Caco-2 (cell line): ENCODE data around the gene SLC29A4. TPM values are rescaled to one million over a fixed set of nuclear protein-coding genes. Genes with fewer than 3 reads are reported as not detected.
"Not testable (repeated sequence)": the region's sequence is repeated elsewhere in the genome, so short reads cannot be mapped to it uniquely, and the experiment has no call there.

ENCODE experiments used
- BruUV-seq: library from RNA; stranded (reverse); fragments of 400-500 nt; replicated peaks from 2 replicates; lab custom pipeline; 2021; lab: Mats Ljungman, UMichigan
- CTCF ChIA-PET: fragments of 300-600 bp; sonication (Branson Sonifier 250); formaldehyde crosslinking; loops from one replicate; lab custom pipeline; 2022; ENCODE audit warnings: antibody characterized with exemption; lab: Charles Lee
- POLR2A ChIA-PET: fragments of 300-600 bp; sonication (Branson Sonifier 250); formaldehyde crosslinking; loops from one replicate; lab custom pipeline; 2022; ENCODE audit warnings: antibody characterized with exemption; lab: Charles Lee
- DNase-seq, 2 experiments: peaks; one replicate each; pipeline versions ENCODE4 v3.0.0 to v3.0.0-alpha.2; 2020 to 2022
- H3K27me3 ChIP-seq: replicated peaks from 2 replicates; pipeline ENCODE4 v1.6.0; 2011; ENCODE audit warnings: low read length; ENCODE audit not compliant: control insufficient read depth, insufficient read depth
- H3K36me3 ChIP-seq: 2 replicates; pipeline ENCODE4 v1.5.1; 2011; ENCODE audit warnings: low read length; ENCODE audit not compliant: control insufficient read depth, insufficient read depth
- H3K4me1 ChIP-seq: fragments of 250-450 bp; sonication (Bioruptor Pico); 2 replicates; pipeline ENCODE4 v1.5.1; 2020; ENCODE audit warnings: mild to moderate bottlenecking
- H3K4me3 ChIP-seq: 2 replicates; pipeline ENCODE4 v1.5.1; 2011; ENCODE audit warnings: low read depth, mild to moderate bottlenecking, control low read depth, low read length
- H3K9me3 ChIP-seq: fragments of 250-450 bp; sonication (Bioruptor Pico); 2 replicates; pipeline ENCODE4 v1.5.1; 2020; ENCODE audit warnings: mild to moderate bottlenecking, moderate library complexity
- H3K27ac Mint-ChIP-seq: one replicate; pipeline ENCODE4 v1.8.0; 2022; ENCODE audit warnings: mixed read lengths; ENCODE audit not compliant: unreplicated experiment
- H3K27me3 Mint-ChIP-seq: one replicate; pipeline ENCODE4 v1.8.0; 2022; ENCODE audit warnings: mixed read lengths; ENCODE audit not compliant: insufficient read depth, unreplicated experiment
- H3K36me3 Mint-ChIP-seq: one replicate; pipeline ENCODE4 v1.8.0; 2022; ENCODE audit warnings: mild to moderate bottlenecking, mixed read lengths; ENCODE audit not compliant: insufficient read depth, unreplicated experiment
- H3K4me1 Mint-ChIP-seq: one replicate; pipeline ENCODE4 v1.8.0; 2022; ENCODE audit warnings: low read depth, mixed read lengths; ENCODE audit not compliant: unreplicated experiment
- H3K4me3 Mint-ChIP-seq: one replicate; pipeline ENCODE4 v1.8.0; 2022; ENCODE audit warnings: mild to moderate bottlenecking, moderate library complexity, mixed read lengths; ENCODE audit not compliant: unreplicated experiment
- H3K9me3 Mint-ChIP-seq: one replicate; pipeline ENCODE4 v1.8.0; 2022; ENCODE audit warnings: mixed read lengths; ENCODE audit not compliant: unreplicated experiment
- CTCF ChIP-seq, 2 experiments: fragments of 200-600 bp in 1 of 2; IDR thresholded peaks; 1 replicate in 1 of 2; 2 replicates in 1 of 2; pipeline versions ENCODE4 v1.5.1 to v1.8.0; 2011 to 2022; ENCODE audit warnings: antibody characterized with exemption in 1 of 2, control low read depth in 1 of 2, inconsistent platforms in 1 of 2, low read depth in 1 of 2, low read length in 1 of 2, mild to moderate bottlenecking in 1 of 2, moderate library complexity in 1 of 2; ENCODE audit not compliant: insufficient read depth in 1 of 2, severe bottlenecking in 1 of 2, unreplicated experiment in 1 of 2
- intact Hi-C: fragments of 100-400 bp; cut with micrococcal nuclease; formaldehyde crosslinking; loops from one replicate; pipeline ENCODE4 v1.10.0; 2022; ENCODE audit not compliant: unreplicated experiment
- total RNA-seq: library from RNA; stranded (reverse); gene quantifications from 2 replicates; pipeline ENCODE4 v1.2.3, GENCODE V29; 2022

SLC29A4 gene
- total RNA-seq, 1 experiment from 2014 or later = 34.6 TPM

DNA sequence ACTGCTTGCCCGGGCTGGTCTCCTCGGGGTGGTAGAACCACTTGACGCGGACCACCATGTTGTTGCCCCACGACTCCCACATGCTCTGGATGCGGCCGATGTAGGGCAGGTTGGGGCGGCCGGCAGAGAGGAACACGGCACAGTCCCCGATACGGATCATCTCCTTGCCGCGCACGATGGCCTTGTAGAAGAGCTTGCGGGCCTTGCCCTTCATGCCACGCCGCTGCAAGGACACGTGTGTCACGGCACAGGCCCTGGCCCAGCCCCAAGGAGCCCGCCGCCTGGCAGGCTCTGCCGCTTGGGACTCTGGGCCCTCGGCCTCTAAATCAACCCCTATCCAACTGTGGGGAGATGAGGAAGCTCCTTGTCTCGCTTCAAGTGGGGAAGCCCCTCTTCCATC is 26.4 kb downstream of the SLC29A4 start:
- TF ChIP-seq CTCF (IDR thresholded peaks at IDR 0.05; ENCODE audit: insufficient read depth in 1 of 2, low read depth in 1 of 2, low read length in 1 of 2, severe bottlenecking in 1 of 2, unreplicated experiment in 1 of 2) = no peak
- H3K36me3 Mint-ChIP-seq = peaks cover 67% of the 10 kb centered on the region

DNA sequence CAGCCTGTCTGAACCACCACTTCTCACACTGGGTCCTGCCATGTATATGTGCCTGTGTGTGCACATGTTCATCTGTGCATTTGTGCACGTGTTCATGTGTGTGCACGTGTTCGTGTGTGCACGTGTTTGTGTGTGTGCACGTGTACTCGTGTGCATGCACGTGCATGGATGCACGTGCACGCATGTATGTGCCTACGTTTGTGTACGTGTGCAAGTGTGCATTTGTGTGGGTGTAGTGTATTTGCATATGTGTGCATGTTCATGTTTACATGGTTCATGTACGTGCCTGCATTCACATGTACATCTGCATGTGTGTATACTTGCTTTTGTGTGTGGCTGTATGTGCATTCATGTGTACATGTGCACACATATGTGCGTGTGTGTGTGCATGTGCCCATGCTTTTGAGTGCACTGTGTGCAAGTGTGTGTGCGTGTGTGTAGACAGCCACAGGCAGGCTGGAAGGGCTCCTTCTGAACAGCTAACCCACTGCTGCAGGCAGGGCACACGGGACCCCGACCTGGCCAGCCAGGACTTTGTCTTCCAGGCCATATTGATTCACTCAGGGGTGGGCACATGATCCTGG is 28.2 kb downstream of the SLC29A4 start:
- no peaks in the 10 kb centered on the region for H3K9me3 Mint-ChIP-seq
- ChIA-PET CTCF (no interaction called here), POLR2A (no interaction called here)
- no peak overlapping the region for H3K4me3 Mint-ChIP-seq
- Histone ChIP-seq H3K36me3 (no peaks in the 10 kb centered on the region; the same call in 1 of the 2 replicates), H3K4me3 (no peak overlapping the region), H3K9me3 (no peaks in the 10 kb centered on the region), H3K27me3 (no peaks in the 10 kb centered on the region), H3K4me1 (no peaks in the 10 kb centered on the region)
- TF ChIP-seq CTCF (IDR thresholded peaks at IDR 0.05; ENCODE audit: insufficient read depth in 1 of 2, low read depth in 1 of 2, low read length in 1 of 2, severe bottlenecking in 1 of 2, unreplicated experiment in 1 of 2) = no peak
- no peaks in the 10 kb centered on the region for H3K4me1 Mint-ChIP-seq
- H3K36me3 Mint-ChIP-seq = peaks cover 67% of the 10 kb centered on the region
- intact Hi-C loops = no loop called here
- no peak overlapping the region for H3K27ac Mint-ChIP-seq
- no peaks in the 10 kb centered on the region for H3K27me3 Mint-ChIP-seq
- no TSS peak for BruUV-seq
- no peak for DNase-seq

More for the DNA sequence above, 26.4 kb downstream of the SLC29A4 start:
- no TSS peak for BruUV-seq
- Mint-ChIP-seq H3K27ac (no peak overlapping the region), H3K27me3 (no peaks in the 10 kb centered on the region), H3K4me3 (no peak overlapping the region), H3K4me1 (no peaks in the 10 kb centered on the region), H3K9me3 (no peaks in the 10 kb centered on the region)
- H3K9me3 ChIP-seq = no peaks in the 10 kb centered on the region
- ChIA-PET CTCF (no interaction called here), POLR2A (no interaction called here)
- H3K4me1 ChIP-seq = no peaks in the 10 kb centered on the region
- no peaks in the 10 kb centered on the region for H3K27me3 ChIP-seq
- H3K36me3 ChIP-seq = no peaks in the 10 kb centered on the region; the same call in 1 of the 2 replicates
- DNase-seq = no peak
- intact Hi-C loops = no loop called here
- H3K4me3 ChIP-seq = no peak overlapping the region

- CTCF ChIA-PET, intact Hi-C loops, H3K4me3 Mint-ChIP-seq, DNase-seq, H3K36me3 ChIP-seq, H3K4me3 ChIP-seq, H3K27ac Mint-ChIP-seq, H3K9me3 Mint-ChIP-seq, H3K9me3 ChIP-seq, H3K4me1 ChIP-seq, H3K27me3 ChIP-seq, H3K27me3 Mint-ChIP-seq, POLR2A ChIA-PET, H3K4me1 Mint-ChIP-seq, BruUV-seq: not testable (repeated sequence)
- peaks cover 67% of the 10 kb centered on the region for H3K36me3 Mint-ChIP-seq
Observed at GRCh38 chr7:5312276-5313070, 29.7 kb downstream of the SLC29A4 start.

- H3K9me3 Mint-ChIP-seq, H3K36me3 ChIP-seq, H3K4me1 Mint-ChIP-seq, H3K4me1 ChIP-seq, H3K27ac Mint-ChIP-seq, H3K4me3 ChIP-seq, H3K27me3 ChIP-seq, H3K4me3 Mint-ChIP-seq, DNase-seq, H3K9me3 ChIP-seq, BruUV-seq, intact Hi-C loops, H3K27me3 Mint-ChIP-seq, CTCF ChIA-PET, POLR2A ChIA-PET: not testable (repeated sequence)
- H3K36me3 Mint-ChIP-seq = peaks cover 66% of the 10 kb centered on the region
Observed at GRCh38 chr7:5313076-5313885, 30.5 kb downstream of the SLC29A4 start.
